Ovary (tissue), 9 donors: Measurements from ENCODE around the gene OR6V1. TPM values are rescaled to one million over a fixed set of nuclear protein-coding genes. Genes with fewer than 3 reads are reported as not detected.

Source experiments
- DNase-seq, 5 donors: peaks; one replicate each; pipeline ENCODE4 v3.0.0-alpha.2; 2019 to 2020
- H3K27ac ChIP-seq, 2 donors: fragments of 200-600 bp; one replicate each; pipeline versions ENCODE4 v1.5.1 to v1.8.0; 2019 to 2022
- H3K27me3 ChIP-seq: fragments of 200-600 bp; one replicate; pipeline ENCODE4 v1.8.0; 2022
- H3K36me3 ChIP-seq: fragments of 200-600 bp; sonication (generic); one replicate; pipeline ENCODE4 v1.5.1; 2019
- H3K4me1 ChIP-seq: one replicate; pipeline ENCODE4 v1.8.1; 2013; ENCODE audit warnings: mild to moderate bottlenecking, moderate library complexity; ENCODE audit not compliant: insufficient read depth
- H3K4me3 ChIP-seq: fragments of 200-600 bp; sonication (generic); one replicate; pipeline ENCODE4 v1.5.1; 2017
- H3K9me3 ChIP-seq, 2 donors: fragments of 200-600 bp in 1 of 2; sonication (generic) in 1 of 2; one replicate each; pipeline versions ENCODE4 v1.5.1 to v1.8.1; 2013 to 2019; ENCODE audit warnings: mild to moderate bottlenecking in 1 of 2, moderate library complexity in 1 of 2
- CTCF ChIP-seq, 3 donors: fragments of 450-650 bp in 2 of 3; fragments of 200-600 bp in 1 of 3; IDR thresholded peaks; one replicate each; pipeline versions ENCODE4 v1.5.1 to v1.8.0; 2016 to 2022; ENCODE audit warnings: antibody characterized with exemption in 3 of 3, mild to moderate bottlenecking in 1 of 3
- EP300 ChIP-seq: sonication (generic); formaldehyde crosslinking; IDR thresholded peaks from one replicate; pipeline ENCODE4 v1.6.1; 2017; ENCODE audit warnings: antibody characterized with exemption
- POLR2A ChIP-seq: fragments of 450-650 bp; IDR thresholded peaks from one replicate; pipeline ENCODE4 v1.6.1; 2017; ENCODE audit warnings: antibody characterized with exemption, mild to moderate bottlenecking, moderate library complexity
- WGBS, 3 donors: extraction: QIAGEN DNeasy Blood & Tissue Kit in 1 of 3; methylation state at CpG; one replicate each; pipeline versions ENCODE4 v1.1.5 to v1.1.7; 2013 to 2017; 5-methylcytosine and 5-hydroxymethylcytosine counted together
- intact Hi-C, 4 donors: fragments of 100-400 bp; cut with DNase I; formaldehyde crosslinking; loops; one replicate each; pipeline versions ENCODE4 v1.11.0 to v1.15.1; 2022 to 2023
- polyA plus RNA-seq, 2 donors: library from polyadenylated mRNA; stranded (reverse); fragments of 200-250 nt in 1 of 2; fragments of 350-450 nt in 1 of 2; fragmentation: Illumina TruSeq in 1 of 2; extraction: RNeasy Lipid Tissue Mini Kit (QIAGEN cat#74804) in 1 of 2; gene quantifications; one replicate each; pipeline ENCODE4 v1.2.3, GENCODE V29; 2013 to 2014
- total RNA-seq, 7 donors: library from RNA; depleted of rRNA in 2 of 7; stranded (reverse); fragments of >200 nt in 2 of 7; fragmentation: NEBNext Ultra II Directional in 3 of 7; extraction: Animal tissue kit (Norgen Biotek cat#: 25700) in 3 of 7; gene quantifications; one replicate each; pipeline versions ENCODE4 v1.1.0 to v1.2.4, GENCODE V29; 2016 to 2023
- donor health status: DM: no; HTN: no; CAD: no; lungs with moderate emphysema.
- donor health status: DM: no; HTN: no; CAD: no.
- donor health status: Bipolar disorder and iron deficiency.
- donor health status: DM: yes; HTN: yes; CAD: no.
- donor health status: DM: no; HTN: no; CAD: no.
- donor health status: DM: yes; HTN: yes; CAD: no.

Gene OR6V1
- total and polyA plus RNA-seq, 9 donors, result not detected

GRCh38 chr7:143015084-143015483, 37.1 kb upstream of the OR6V1 start:
- intact Hi-C loops, result no loop called here

GRCh38 chr7:143015926-143016490, 36.1 kb upstream of the OR6V1 start:
- no peak for TF ChIP-seq EP300
- no peak for TF ChIP-seq POLR2A
- TF ChIP-seq CTCF (IDR thresholded peaks at IDR 0.05), result no peak
- Histone ChIP-seq H3K4me1 (no peaks in the 10 kb centered on the region), H3K4me3 (no peak overlapping the region), H3K36me3 (no peaks in the 10 kb centered on the region), H3K27ac (no peak overlapping the region), H3K9me3 (no peaks in the 10 kb centered on the region), H3K27me3 (no peaks in the 10 kb centered on the region)
- whole genome bisulfite sequencing, 3 donors, result 42 to 66% (median 61%) methylated on average over 3 of the region's 3 CpGs
- intact Hi-C loops, result no loop called here
- no peak for DNase-seq

More at GRCh38 chr7:143015084-143015483, 37.1 kb upstream of the OR6V1 start:
- no peak overlapping the region for H3K27ac ChIP-seq
- H3K9me3 ChIP-seq, result no peaks in the 10 kb centered on the region
- no peak overlapping the region for H3K4me3 ChIP-seq
- no peaks in the 10 kb centered on the region for H3K27me3 ChIP-seq
- no peaks in the 10 kb centered on the region for H3K4me1 ChIP-seq
- TF ChIP-seq POLR2A (no peak), EP300 (no peak), CTCF (IDR thresholded peaks at IDR 0.05) (no peak)
- DNase-seq, result no peak
- 65 to 74% (median 70%) methylated on average over 2 of the region's 2 CpGs for WGBS, 3 donors
- no peaks in the 10 kb centered on the region for H3K36me3 ChIP-seq

GRCh38 chr7:143016996-143017395, 35.1 kb upstream of the OR6V1 start:
- intact Hi-C loops, result no loop called here
- TF ChIP-seq CTCF (IDR thresholded peaks at IDR 0.05) (no peak), POLR2A (no peak), EP300 (no peak)
- WGBS, 3 donors, result 43 to 59% (median 45%) methylated on average over 2 of the region's 2 CpGs
- Histone ChIP-seq H3K9me3 (no peaks in the 10 kb centered on the region), H3K27me3 (no peaks in the 10 kb centered on the region), H3K4me3 (no peak overlapping the region), H3K36me3 (no peaks in the 10 kb centered on the region), H3K27ac (no peak overlapping the region), H3K4me1 (no peaks in the 10 kb centered on the region)
- no peak for DNase-seq

GRCh38 chr7:143018931-143019330, 33.2 kb upstream of the OR6V1 start:
- H3K27ac ChIP-seq, result no peak overlapping the region
- no peak for TF ChIP-seq POLR2A
- no peak for TF ChIP-seq EP300
- no peak for TF ChIP-seq CTCF (IDR thresholded peaks at IDR 0.05)
- no peaks in the 10 kb centered on the region for H3K4me1 ChIP-seq
- no peaks in the 10 kb centered on the region for H3K36me3 ChIP-seq
- DNase-seq, result no peak
- H3K4me3 ChIP-seq, result no peak overlapping the region
- H3K9me3 ChIP-seq, result no peaks in the 10 kb centered on the region
- intact Hi-C loops, result no loop called here
- no peaks in the 10 kb centered on the region for H3K27me3 ChIP-seq
